GM12878 (cell line): Measurements from ENCODE around the gene CNPY2. TPM values are rescaled to one million over a fixed set of nuclear protein-coding genes. Genes with fewer than 3 reads are reported as not detected.

Experiments
- ATF7 ChIP-seq: fragments of 450-650 bp; IDR thresholded peaks from 2 replicates; pipeline ENCODE4 v1.6.1; 2016; ENCODE audit warnings: low read depth, mild to moderate bottlenecking
- CREB1 ChIP-seq: IDR thresholded peaks from 2 replicates; pipeline ENCODE4 v1.6.1; 2012; ENCODE audit warnings: low read depth, mild to moderate bottlenecking, inconsistent platforms
- FOXK2 ChIP-seq: fragments of 450-650 bp; IDR thresholded peaks from 2 replicates; pipeline ENCODE4 v1.6.1; 2017; ENCODE audit warnings: mild to moderate bottlenecking, moderate library complexity
- IRF5 ChIP-seq: fragments of 450-650 bp; IDR thresholded peaks from 2 replicates; pipeline ENCODE4 v1.6.1; 2017; ENCODE audit warnings: borderline replicate concordance
- MEF2B ChIP-seq: fragments of 450-650 bp; IDR thresholded peaks from 2 replicates; pipeline ENCODE4 v1.6.1; 2018; ENCODE audit warnings: mild to moderate bottlenecking, moderate library complexity; ENCODE audit not compliant: partially characterized antibody, poor library complexity, severe bottlenecking
- MXI1 ChIP-seq: fragments of 150-350 bp; IDR thresholded peaks from 2 replicates; pipeline ENCODE4 v1.6.1; 2011; ENCODE audit warnings: low read depth, mild to moderate bottlenecking, inconsistent platforms, low read length, improper control_type of control experiment
- NFXL1 ChIP-seq: fragments of 450-650 bp; IDR thresholded peaks from 2 replicates; pipeline ENCODE4 v1.6.1; 2017; ENCODE audit warnings: antibody characterized with exemption, mild to moderate bottlenecking, borderline replicate concordance
- NFYB ChIP-seq: IDR thresholded peaks from 2 replicates; pipeline ENCODE4 v1.6.1; 2011; ENCODE audit warnings: low read depth, mild to moderate bottlenecking, low read length, improper control_type of control experiment, moderate library complexity; ENCODE audit not compliant: insufficient read depth
- PAX5 ChIP-seq: IDR thresholded peaks from 2 replicates; pipeline ENCODE4 v1.6.1; 2011; ENCODE audit warnings: low read depth, low read length, borderline replicate concordance
- SREBF2 ChIP-seq: IDR thresholded peaks from 2 replicates; pipeline ENCODE4 v1.6.1; 2012; ENCODE audit warnings: mild to moderate bottlenecking, low read length
- ZSCAN29 ChIP-seq: fragments of 450-650 bp; IDR thresholded peaks from 2 replicates; pipeline ENCODE4 v1.6.1; 2017; ENCODE audit warnings: mild to moderate bottlenecking, moderate library complexity
- polyA plus RNA-seq, 11 experiments: library from polyadenylated mRNA; depleted of rRNA in 4 of 11; unstranded in 6 of 11; stranded (reverse) in 5 of 11; fragments of >200 nt; fragmentation: Nextera tagmentation in 4 of 11; fragmentation: Illumina TruSeq in 1 of 11; extraction: Ambion mirVana in 4 of 11; extraction: Trizol in 1 of 11; gene quantifications; 1 replicate in 1 of 11; 2 replicates in 10 of 11; pipeline versions ENCODE4 v1.2.1 to v1.2.3, GENCODE V29; 2011 to 2016; ENCODE audit warnings: inconsistent platforms in 2 of 11, missing spikeins in 2 of 11, low read depth in 1 of 11
- total RNA-seq, 4 experiments: library from RNA; depleted of rRNA in 3 of 4; stranded (reverse); fragments of >200 nt in 3 of 4; fragmentation: Illumina TruSeq in 1 of 4; extraction: Trizol in 1 of 4; gene quantifications; 2 replicates each; pipeline versions ENCODE4 v1.2.1 to v1.2.3, GENCODE V29; 2013 to 2021
- TF ChIP-seq, protein P1 (sequence below): fragments of 450-650 bp; IDR thresholded peaks from 2 replicates; pipeline ENCODE4 v1.6.1; 2017; ENCODE audit warnings: mild to moderate bottlenecking, moderate library complexity
- TF ChIP-seq, protein P2 (sequence below): fragments of 450-650 bp; formaldehyde crosslinking; IDR thresholded peaks from 2 replicates; pipeline ENCODE4 v1.5.0; 2022; ENCODE audit warnings: mild to moderate bottlenecking, missing genetic modification characterization
- TF ChIP-seq, protein P3 (sequence below): fragments of 450-650 bp; IDR thresholded peaks from 2 replicates; pipeline ENCODE4 v1.6.1; 2018; ENCODE audit warnings: borderline replicate concordance, mild to moderate bottlenecking; ENCODE audit not compliant: partially characterized antibody

The CNPY2 gene
- total and polyA plus RNA-seq, 10 of the 15 experiments (the other 5 are each of a cell fraction or from before 2014, with no cell fraction given): 25.0 to 276 (median 87.8) TPM

GRCh38 chr12:56300644-56301464 is 14.9 kb downstream of the CNPY2 start (continued):
- TF ChIP-seq, protein P1, sequence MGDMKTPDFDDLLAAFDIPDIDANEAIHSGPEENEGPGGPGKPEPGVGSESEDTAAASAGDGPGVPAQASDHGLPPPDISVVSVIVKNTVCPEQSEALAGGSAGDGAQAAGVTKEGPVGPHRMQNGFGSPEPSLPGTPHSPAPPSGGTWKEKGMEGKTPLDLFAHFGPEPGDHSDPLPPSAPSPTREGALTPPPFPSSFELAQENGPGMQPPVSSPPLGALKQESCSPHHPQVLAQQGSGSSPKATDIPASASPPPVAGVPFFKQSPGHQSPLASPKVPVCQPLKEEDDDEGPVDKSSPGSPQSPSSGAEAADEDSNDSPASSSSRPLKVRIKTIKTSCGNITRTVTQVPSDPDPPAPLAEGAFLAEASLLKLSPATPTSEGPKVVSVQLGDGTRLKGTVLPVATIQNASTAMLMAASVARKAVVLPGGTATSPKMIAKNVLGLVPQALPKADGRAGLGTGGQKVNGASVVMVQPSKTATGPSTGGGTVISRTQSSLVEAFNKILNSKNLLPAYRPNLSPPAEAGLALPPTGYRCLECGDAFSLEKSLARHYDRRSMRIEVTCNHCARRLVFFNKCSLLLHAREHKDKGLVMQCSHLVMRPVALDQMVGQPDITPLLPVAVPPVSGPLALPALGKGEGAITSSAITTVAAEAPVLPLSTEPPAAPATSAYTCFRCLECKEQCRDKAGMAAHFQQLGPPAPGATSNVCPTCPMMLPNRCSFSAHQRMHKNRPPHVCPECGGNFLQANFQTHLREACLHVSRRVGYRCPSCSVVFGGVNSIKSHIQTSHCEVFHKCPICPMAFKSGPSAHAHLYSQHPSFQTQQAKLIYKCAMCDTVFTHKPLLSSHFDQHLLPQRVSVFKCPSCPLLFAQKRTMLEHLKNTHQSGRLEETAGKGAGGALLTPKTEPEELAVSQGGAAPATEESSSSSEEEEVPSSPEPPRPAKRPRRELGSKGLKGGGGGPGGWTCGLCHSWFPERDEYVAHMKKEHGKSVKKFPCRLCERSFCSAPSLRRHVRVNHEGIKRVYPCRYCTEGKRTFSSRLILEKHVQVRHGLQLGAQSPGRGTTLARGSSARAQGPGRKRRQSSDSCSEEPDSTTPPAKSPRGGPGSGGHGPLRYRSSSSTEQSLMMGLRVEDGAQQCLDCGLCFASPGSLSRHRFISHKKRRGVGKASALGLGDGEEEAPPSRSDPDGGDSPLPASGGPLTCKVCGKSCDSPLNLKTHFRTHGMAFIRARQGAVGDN: peak; percentile 63
- TF ChIP-seq MEF2B (no peak), NFYB (no peak), FOXK2 (no peak), ATF7 (peak; percentile 66), CREB1 (no peak), NFXL1 (no peak), ZSCAN29 (no peak), PAX5 (no peak), MXI1 (no peak), IRF5 (peak; percentile 75; the same call in 1 of the 2 replicates), SREBF2 (no peak)
- TF ChIP-seq, protein P2, sequence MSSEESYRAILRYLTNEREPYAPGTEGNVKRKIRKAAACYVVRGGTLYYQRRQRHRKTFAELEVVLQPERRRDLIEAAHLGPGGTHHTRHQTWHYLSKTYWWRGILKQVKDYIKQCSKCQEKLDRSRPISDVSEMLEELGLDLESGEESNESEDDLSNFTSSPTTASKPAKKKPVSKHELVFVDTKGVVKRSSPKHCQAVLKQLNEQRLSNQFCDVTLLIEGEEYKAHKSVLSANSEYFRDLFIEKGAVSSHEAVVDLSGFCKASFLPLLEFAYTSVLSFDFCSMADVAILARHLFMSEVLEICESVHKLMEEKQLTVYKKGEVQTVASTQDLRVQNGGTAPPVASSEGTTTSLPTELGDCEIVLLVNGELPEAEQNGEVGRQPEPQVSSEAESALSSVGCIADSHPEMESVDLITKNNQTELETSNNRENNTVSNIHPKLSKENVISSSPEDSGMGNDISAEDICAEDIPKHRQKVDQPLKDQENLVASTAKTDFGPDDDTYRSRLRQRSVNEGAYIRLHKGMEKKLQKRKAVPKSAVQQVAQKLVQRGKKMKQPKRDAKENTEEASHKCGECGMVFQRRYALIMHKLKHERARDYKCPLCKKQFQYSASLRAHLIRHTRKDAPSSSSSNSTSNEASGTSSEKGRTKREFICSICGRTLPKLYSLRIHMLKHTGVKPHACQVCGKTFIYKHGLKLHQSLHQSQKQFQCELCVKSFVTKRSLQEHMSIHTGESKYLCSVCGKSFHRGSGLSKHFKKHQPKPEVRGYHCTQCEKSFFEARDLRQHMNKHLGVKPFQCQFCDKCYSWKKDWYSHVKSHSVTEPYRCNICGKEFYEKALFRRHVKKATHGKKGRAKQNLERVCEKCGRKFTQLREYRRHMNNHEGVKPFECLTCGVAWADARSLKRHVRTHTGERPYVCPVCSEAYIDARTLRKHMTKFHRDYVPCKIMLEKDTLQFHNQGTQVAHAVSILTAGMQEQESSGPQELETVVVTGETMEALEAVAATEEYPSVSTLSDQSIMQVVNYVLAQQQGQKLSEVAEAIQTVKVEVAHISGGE: no peak
- TF ChIP-seq, protein P3, sequence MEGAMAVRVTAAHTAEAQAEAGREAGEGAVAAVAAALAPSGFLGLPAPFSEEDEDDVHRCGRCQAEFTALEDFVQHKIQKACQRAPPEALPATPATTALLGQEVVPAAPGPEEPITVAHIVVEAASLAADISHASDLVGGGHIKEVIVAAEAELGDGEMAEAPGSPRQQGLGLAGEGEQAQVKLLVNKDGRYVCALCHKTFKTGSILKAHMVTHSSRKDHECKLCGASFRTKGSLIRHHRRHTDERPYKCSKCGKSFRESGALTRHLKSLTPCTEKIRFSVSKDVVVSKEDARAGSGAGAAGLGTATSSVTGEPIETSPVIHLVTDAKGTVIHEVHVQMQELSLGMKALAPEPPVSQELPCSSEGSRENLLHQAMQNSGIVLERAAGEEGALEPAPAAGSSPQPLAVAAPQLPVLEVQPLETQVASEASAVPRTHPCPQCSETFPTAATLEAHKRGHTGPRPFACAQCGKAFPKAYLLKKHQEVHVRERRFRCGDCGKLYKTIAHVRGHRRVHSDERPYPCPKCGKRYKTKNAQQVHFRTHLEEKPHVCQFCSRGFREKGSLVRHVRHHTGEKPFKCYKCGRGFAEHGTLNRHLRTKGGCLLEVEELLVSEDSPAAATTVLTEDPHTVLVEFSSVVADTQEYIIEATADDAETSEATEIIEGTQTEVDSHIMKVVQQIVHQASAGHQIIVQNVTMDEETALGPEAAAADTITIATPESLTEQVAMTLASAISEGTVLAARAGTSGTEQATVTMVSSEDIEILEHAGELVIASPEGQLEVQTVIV: no peak
